Uterus (tissue), 2 donors: ENCODE results near the gene HOXD8.

Experiments used
- CTCF ChIP-seq, 4 experiments: fragments of 200-600 bp in 2 of 4; fragments of 450-650 bp in 2 of 4; sonication (generic) in 2 of 4; IDR thresholded peaks; one replicate each; pipeline ENCODE4 v1.5.1; 2016 to 2019; ENCODE audit warnings: antibody characterized with exemption in 4 of 4, mild to moderate bottlenecking in 2 of 4, moderate library complexity in 1 of 4
- POLR2A ChIP-seq, 2 donors: fragments of 450-650 bp; IDR thresholded peaks; one replicate each; pipeline ENCODE4 v1.6.1; 2016; ENCODE audit warnings: antibody characterized with exemption in 2 of 2, mild to moderate bottlenecking in 1 of 2, moderate library complexity in 1 of 2

DNA sequence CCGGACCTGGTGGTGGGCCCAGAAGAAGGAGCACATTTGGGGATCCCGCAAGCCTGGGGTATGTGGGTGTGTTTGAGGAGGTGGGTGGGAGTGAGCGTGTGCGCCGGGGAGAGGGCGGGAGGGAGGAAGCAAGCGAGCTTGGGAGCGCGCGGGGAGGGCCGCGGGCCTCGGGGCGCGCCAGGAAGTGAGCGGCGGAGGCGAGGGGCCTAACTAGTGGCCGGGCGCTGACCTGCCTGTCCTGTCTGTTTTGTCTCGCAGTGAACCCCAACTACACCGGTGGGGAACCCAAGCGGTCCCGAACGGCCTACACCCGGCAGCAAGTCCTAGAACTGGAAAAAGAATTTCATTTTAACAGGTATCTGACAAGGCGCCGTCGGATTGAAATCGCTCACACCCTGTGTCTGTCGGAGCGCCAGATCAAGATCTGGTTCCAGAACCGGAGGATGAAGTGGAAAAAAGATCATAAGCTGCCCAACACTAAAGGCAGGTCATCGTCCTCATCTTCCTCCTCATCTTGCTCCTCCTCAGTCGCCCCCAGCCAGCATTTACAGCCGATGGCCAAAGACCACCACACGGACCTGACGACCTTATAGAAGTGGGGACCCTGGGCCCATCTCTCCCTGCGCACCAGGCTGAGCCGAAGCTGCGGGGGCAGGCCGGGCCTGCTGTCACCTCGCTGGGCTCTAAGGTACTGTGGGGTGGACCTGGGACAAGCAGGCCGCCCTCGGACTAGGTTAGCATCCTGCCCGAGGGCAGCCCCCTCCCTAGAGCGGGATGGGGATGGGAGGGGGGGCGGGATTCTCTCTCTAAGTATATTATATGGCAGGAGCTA is 23.1 kb downstream of the HOXD8 start:
- TF ChIP-seq CTCF (IDR thresholded peaks at IDR 0.05) (no peak), POLR2A (IDR thresholded peaks at IDR 0.05) (no peak)
